ENCODE data around the gene KIF4B.
"Not testable (repeated sequence)": the region's sequence is repeated elsewhere in the genome, so short reads cannot be mapped to it uniquely, and the experiment has no call there.

The KIF4B gene, protein sequence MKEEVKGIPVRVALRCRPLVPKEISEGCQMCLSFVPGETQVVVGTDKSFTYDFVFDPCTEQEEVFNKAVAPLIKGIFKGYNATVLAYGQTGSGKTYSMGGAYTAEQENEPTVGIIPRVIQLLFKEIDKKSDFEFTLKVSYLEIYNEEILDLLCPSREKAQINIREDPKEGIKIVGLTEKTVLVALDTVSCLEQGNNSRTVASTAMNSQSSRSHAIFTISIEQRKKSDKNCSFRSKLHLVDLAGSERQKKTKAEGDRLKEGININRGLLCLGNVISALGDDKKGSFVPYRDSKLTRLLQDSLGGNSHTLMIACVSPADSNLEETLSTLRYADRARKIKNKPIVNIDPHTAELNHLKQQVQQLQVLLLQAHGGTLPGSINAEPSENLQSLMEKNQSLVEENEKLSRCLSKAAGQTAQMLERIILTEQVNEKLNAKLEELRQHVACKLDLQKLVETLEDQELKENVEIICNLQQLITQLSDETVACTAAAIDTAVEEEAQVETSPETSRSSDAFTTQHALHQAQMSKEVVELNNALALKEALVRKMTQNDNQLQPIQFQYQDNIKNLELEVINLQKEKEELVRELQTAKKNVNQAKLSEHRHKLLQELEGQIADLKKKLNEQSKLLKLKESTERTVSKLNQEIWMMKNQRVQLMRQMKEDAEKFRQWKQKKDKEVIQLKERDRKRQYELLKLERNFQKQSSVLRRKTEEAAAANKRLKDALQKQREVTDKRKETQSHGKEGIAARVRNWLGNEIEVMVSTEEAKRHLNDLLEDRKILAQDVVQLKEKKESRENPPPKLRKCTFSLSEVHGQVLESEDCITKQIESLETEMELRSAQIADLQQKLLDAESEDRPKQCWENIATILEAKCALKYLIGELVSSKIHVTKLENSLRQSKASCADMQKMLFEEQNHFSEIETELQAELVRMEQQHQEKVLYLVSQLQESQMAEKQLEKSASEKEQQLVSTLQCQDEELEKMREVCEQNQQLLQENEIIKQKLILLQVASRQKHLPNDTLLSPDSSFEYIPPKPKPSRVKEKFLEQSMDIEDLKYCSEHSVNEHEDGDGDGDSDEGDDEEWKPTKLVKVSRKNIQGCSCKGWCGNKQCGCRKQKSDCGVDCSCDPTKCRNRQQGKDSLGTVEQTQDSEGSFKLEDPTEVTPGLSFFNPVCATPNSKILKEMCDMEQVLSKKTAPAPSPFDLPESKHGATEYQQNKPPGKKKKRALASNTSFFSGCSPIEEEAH

DNA sequence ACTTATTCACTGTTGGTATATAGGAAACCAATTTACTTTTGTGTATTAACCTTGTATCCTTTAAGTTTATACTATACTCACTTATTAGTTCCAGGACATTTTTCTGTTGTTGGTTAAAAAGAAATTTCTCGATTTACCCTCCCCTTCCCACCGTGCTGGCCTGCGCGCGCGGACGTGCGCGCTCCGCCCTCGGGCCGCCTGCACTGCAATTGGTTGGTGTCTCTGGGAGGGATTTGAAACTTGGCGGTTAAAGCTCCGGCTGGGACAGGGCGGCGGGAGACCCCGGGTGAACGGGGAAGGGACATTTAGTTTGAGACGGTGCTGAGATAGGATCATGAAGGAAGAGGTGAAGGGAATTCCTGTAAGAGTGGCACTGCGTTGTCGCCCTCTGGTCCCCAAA lies at the start of gene KIF4B:
Gene KIF4B (plus strand): TSS at position 230 of the 400 bp plus-strand sequence. CDS start 105 bp downstream, at position 335.
- no peak for DNase-seq

DNA sequence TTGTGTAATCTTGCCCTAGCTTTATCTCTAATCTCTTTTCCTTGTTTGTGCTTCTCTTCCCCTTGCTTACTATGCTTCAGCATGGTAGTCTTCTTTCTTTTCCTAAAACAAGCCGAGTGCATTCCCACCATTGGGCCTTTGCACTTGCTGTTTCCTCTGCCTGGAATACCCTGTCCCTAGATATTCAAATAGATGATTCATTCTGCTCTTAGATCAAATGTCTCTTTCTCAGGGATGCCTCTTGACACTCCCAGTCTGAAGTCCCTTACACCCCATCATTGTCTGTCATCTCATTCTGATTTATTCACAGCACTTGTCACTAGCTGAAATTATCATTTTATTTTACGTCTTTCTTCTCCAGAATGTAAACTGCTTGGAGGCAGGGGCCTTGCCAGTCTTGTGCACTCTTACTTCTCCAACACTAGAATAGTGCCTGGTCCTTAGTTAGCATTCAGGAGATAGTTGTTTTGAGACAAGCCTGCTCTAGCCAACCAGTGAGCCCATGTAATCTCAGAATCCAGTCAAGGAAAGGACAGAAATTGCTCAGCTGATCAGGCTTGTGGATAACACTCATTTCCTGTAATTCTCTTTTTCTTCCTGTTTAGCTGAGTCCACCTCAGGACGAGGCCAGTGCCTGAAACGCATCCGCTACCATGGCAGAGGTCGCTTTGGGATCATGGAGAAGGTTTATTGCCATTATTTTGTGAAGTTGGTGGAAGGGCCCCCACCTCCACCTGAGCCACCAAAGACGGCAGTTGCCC lies 47.3 kb upstream of the KIF4B start:
- DNase-seq: no peak

DNA sequence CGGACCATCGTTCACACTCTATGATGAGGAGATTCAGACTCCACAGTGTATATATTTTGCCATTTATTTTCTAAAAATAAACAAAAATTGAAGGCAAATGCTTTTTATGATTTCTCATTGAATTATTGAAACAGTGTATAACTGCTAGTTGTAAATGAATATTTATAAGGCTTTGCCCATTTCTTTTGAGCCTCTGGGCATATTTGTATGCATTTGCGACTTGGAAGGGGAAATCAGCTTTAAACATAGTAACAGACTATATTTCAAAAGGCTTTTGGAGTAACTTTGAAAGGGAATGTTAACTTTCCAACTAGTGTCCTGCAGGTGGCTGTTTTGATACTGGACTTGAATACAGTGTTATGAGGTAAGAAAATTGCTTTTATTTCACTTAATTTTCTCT lies 46.7 kb upstream of the KIF4B start:
- DNase-seq: no peak

DNA sequence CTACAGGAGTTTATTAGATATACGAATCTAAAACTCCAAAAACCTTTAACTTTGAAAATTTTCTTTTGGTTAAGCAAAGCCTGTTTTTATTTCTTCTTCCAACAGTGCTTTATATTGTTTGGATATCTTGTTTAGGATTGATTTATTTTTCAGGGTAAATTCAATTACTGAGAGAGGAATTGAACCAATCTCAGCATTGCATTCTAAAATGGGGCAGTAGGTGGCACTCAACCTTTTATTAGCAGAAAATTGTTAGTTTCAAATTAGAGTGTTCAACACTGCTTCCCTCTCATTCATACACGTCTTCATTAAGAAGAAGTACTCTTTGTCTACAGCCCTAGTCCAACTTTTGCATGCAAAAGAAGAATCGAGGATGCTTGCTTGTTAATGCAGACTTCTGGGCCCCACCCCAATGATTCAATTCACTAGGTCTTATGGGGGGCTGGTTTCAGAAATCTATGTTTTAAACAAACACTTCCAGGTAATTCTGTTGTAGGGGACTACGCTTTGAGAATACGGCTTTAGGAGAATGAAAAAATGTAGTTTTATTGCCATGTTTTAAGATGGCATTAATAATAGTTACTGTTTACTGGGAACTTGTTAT lies 46.0 kb upstream of the KIF4B start:
- DNase-seq: no peak

DNA sequence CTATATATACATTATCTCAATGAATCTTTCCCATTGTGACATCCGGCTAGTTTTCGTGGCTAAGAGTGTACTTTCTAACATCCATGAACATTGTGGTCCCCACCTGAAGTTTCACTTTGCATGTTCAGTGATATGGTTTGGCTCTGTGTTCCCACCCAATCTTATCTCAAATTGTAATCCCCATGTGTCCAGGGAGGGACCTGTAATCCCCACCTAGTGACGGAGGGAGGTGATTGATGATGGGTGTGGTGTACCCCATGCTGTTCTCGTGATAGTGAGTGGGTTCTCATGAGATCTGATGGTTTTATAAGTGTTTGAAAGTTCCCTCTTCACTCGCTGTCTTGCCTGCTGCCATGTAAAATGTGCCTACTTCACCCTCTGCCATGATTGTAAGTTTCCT lies 44.6 kb upstream of the KIF4B start:
- no peak for DNase-seq

DNA sequence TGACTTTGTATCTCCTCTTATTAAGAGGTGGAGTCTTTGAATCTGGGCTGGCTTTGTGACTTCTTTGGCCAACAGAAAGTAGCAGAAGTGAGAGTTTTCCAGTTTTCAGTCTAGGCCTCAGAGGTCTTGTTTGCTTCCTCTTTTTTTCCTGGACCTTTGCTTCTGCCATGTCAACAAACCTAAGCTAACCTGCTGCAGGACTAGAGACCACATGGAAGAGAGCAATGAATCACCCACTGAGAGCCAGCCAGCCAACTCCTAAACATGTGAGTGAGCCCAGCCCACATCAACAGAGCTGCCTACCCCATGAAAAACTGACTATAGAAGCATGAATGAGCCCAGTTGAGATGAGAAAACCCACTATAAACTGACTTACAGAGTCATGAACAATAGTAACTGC lies 42.8 kb upstream of the KIF4B start:
- no peak for DNase-seq

DNA sequence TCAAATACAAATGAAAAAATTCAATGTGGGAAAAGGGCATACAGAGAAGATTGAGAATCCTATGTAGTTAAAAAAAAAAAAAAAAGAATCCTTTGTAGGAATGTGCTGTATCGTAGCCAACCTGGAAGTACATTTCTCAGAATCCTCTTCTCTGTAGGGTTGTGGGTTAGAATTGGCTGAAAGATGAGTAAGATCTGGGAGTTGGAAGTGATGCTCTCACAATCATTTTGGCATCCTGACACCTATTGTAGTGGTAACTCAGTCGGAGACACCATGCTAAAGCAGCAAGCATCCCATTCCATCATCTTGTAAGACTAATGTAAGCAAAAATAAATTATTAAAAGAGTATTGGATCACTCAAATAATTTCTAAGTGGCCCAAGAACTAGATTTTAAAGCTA lies 42.1 kb upstream of the KIF4B start:
- DNase-seq: no peak

DNA sequence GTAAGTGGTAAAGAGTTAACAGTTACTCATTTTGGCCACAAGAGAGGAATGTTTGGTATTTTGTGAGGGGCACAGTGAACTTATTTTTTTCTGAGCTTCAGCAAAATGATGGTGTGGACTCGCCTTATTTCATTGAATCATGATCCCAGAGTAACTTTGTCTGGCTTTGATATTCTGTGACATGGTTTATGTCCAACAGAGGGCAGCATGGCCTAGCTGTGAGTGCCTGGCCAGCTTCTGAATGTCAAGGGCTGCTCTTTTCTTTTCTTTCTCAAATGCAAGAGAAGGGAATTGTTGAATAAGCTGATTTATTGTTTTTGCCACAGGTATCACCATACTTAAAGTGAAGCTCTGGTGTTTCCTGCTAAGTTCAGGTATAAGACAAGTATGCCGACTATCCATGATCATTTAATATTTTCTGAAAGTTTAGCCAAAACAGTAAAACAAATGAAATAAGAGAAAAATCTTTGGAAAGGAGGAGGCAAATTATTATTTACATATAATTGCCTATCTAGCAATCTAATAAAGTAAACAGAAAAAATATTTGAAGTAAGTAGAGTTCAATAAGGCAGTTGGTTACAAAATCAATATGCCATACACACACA lies 41.0 kb upstream of the KIF4B start:
- DNase-seq: peak; percentile 3 to 18

DNA sequence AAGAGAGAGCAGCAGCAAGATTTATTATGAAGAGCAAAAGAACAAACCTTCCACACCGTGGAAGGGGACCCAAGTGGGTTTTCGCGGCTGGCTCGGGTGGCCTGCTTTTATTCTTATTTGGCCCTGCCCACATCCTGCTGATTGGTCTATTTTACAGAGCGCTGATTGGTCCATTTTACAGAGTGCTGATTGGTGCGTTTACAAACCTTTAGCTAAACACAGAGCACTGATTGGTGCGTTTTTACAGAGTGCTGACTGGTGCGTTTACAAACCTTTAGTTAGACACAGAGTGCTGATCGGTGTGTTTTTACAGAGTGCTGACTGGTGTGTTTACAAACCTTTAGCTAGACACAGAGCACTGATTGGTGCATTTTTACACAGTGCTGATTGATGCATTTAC lies 37.5 kb upstream of the KIF4B start:
- DNase-seq: not testable (repeated sequence)

DNA sequence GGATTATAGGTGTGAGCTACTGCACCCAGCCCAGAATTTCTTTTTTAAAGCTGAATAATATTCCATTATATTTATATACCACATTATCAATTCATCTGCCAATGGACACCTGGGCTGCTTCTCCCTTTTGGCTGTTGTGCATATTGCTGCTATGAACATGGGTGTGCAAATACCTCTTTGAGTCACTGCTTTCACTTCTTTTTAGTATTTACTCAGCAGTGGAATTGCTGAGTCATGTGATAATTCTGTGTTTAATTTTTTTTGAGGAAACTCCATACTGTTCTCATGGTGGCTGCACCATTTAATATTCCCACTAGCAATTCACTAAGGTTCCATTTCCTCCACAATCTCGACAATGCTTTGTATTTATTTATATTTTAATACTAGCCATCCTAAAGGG lies 36.1 kb upstream of the KIF4B start:
- no peak for DNase-seq

DNA sequence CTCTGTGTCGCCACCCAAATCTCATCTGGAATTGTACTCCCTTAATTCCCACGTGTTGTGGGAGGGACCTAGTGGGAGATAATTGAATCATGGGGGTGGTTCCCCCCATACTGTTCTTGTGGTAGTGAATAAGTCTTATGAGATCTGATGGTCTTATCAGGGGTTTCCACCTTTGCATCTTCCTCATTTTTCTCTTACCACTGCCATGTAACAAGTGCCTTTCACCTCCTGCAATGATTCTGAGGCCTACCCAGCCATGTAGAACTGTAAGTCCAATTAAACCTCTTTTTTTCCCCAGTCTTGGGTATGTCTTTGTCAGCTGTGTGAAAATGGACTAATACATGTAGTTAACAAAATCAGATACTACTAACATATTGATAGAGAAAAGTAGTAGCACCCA lies 35.3 kb upstream of the KIF4B start:
- DNase-seq: not testable (repeated sequence)

DNA sequence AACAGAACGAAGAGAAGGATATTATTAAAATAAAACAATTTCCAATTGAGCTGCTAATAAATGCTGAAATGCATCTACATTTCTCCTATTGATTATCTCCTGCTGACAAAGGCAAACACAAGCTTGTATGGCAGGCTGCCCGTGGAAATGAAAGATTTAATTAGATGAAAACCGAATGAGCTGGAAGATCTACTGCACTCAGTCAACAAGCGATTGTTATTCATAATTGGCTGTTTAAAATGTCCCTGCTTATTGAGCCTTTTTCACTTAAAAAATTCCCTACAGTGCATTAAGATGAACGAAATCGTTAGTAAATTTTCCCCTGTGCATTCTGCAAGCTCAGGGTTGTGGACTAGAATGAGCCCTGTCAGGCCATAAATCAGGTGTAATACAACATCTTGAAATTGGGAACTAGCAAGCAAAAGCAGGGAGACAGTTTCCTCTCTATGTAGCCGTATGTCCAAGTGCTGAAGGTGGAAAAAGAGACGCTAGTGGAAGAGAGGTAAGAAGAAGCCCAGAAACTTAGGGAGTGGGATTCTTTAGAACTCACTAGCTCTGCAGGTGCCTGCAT lies 28.5 kb upstream of the KIF4B start:
- DNase-seq: no peak

DNA sequence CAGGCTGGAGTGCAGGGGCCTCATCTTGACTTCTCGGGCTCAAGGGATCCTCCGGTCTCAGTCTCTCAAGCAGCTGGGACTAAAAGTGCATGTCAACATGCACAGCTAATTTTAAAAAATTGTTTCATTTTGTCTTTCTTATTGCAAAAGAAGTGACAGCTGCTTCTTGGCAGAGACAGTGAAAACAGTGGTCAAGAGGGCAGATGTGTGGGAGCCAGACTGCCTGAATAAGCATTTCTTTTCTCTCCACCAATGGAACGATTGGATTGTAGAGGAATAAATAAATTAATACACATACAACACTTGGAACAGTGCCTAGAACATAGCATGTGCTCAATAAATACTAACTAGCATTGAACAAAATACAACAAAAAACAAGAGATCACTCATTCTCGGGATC lies 27.4 kb upstream of the KIF4B start:
- DNase-seq: no peak

DNA sequence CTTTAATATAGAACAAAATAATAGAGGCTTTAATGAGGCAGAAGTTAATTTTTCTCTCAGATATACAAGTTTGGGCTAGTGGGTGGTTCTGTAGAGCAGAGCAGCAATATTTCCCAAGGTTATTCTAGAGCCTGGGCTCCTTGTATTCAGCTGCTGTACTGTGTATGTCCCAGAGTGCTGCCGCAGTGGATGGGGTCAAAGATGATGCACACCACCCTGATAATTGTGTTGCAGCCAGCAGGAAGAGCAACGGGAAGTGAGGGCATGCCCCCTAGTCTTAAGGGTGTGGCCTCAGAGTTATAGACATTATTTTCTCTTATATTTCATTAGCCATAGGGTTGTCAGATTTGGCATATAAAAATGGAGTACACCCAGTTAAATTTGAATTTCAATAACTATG lies 23.9 kb upstream of the KIF4B start:
- no peak for DNase-seq

DNA sequence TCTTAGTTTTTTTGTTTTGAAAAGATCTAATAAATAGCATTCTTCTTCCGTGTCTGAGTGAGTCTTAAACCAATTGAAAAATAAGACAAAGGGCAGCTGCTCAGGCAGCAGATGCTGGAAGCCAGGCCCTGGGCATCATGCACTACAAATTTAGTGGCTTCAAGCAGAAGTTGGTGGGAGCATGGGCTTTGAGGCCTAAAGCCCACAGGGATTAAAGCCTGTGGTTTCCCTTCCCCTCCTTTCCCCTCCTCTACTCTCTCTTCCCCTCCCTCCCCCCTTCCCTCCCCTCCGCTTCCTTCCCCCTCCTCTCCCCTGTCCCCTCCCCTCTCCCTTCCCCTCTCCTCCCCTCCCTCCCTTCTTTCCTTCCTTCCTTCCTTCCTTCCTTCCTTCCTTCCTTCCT lies 20.1 kb upstream of the KIF4B start:
- DNase-seq: no peak

DNA sequence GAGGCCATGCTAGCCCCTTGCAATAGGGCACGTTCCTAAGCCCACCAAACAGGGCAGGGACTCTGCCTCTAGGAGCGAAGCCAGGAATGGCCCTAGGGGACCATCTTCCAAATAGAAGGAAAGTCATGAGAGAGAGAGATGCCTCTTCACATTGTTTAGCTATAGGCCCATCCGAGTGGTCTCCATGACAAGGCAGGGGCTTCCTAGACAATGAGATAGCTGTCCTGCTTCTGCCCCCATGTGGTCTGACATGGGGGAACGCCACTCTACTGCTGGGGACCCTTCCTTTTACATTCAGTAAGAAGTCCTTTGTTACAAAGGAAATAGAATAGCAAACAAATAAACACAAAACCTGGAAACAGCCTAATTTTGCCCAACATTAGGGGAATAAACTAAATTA lies 17.9 kb upstream of the KIF4B start:
- no peak for DNase-seq

DNA sequence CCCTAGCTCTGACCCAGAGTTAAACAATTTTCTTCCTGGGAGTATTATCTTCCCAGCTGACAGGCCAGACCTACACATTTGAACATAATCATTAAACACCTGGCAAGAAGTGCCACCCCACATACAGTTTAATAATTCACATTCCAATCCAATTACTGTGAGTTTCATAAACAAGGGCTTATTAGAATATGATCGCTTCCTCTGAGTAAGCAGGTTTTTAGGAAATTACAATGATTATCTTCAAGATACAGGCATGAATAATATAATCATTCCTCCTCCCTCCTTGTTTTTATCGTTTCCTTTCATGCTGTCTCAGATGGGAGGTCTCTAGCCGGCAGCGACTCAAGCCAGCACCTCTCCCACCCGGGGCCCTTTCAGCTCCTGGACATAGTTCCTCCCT lies 15.8 kb upstream of the KIF4B start:
- DNase-seq: no peak

DNA sequence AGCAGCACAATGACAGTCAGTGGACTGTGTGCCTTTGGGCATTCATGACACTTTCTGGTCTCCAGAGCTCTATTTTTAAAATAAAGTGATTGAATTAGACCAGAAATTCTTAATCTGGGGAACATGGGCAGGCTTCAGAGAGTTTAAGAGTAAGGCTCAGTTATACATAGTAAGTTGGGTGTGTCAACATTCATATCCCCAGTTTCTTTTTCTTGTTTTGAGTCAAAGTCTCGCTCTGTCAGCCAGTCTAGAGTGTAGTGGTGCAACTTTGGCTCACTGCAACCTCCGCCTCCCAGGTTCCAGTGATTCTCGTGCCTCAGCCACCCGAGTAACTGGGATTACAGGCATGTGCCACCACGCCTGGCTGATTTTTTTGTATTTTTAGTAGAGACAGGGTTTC lies 13.7 kb upstream of the KIF4B start:
- DNase-seq: no peak

DNA sequence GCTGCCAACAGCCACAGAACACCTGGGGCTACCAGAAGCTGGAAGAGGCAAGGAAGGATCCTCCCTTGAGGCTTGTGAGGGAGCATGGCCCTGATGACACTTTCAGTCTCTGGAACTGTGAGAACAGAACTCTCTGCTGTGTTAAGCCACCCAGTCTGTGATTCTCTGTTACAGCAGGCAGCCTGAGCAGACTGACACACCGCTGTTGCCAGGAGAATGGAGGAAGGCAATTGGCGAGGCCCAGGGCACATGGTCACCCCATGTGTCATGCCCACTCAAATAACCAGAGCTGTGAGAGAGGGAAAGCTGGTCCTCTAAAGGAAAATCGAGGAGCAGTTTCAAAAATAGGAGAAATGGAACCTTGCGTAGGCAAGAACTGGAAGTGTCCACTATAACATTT lies 12.0 kb upstream of the KIF4B start:
- DNase-seq: no peak

DNA sequence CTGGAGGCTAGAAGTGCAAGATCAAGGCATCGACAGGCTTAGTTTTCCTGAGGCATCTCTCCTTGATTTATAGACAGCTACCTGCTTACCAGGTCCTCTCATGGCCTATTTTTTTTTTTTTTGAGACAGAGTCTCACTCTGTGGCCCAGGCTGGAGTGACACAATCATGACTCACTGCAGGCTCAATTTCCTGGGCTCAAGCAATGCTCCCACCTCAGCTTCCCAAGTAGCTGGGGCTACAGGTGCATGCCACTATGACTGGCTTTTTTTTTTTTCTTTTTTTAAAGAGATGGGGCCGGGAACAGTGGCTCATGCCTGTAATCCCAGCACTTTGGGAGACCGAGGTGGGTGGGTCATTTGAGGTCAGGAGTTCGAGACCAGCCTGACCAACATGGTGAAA lies 10.8 kb upstream of the KIF4B start:
- not testable (repeated sequence) for DNase-seq

DNA sequence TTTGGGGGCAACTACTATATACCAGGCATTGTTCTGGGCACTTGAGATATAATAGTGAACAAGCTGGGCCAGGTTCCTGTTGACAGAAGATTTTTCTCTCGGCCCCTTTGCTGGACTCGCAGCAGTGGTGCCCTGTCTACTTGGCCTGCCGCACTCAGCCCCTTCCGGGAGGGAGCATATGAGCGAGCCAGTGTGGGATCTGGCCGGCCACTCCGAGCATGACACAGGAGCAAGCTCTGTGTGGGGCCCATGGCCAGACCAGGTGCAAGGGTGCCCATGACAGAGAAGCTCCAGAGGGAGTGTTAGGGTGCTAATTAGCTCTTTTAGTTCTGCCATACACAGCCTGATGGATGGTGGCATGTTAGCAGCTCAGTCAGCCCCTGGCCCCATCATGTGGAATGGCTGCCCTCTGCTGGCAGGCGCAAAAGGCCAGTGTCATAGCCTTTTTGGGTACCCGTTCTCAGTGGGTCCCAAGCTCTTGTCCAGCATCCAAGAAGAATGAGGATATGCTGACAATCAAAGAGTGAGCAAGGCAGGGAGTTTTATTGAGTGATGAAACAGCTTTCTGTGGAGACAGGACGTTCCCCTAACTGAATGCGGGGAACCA lies 9.3 kb upstream of the KIF4B start:
- DNase-seq: no peak
